Measurements from ENCODE around the gene LDAH.

The LDAH gene

GRCh38 chr2:20675701-20676352 lies 147.1 kb downstream of the LDAH start:
- H3K9ac ChIP-seq (ENCODE audit: low read length) = peak overlapping the region; percentile 56; the same call in 1 of the 2 replicates
- peaks cover 42% of the 10 kb centered on the region for H3F3A ChIP-seq (ENCODE audit: insufficient read depth, low read length)
- H3K9me3 ChIP-seq (replicated peaks; ENCODE audit: insufficient read depth, low read length) = no peaks in the 10 kb centered on the region
- H3K4me3 ChIP-seq (ENCODE audit: low read length) = no peak overlapping the region
- H3K79me2 ChIP-seq (ENCODE audit: low read length) = no peaks in the 10 kb centered on the region
- no peak overlapping the region for H2AFZ ChIP-seq (ENCODE audit: low read length)
- TF ChIP-seq EZH2phosphoT487 (IDR thresholded peaks at IDR 0.05; ENCODE audit: low read length) = no peak
- TF ChIP-seq CTCF (IDR thresholded peaks at IDR 0.05; ENCODE audit: low read length) = peak; percentile 18
- peak; percentile 86 for DNase-seq
- no peaks in the 10 kb centered on the region for H3K36me3 ChIP-seq (replicated peaks; ENCODE audit: insufficient read depth, low read length)
- no peaks in the 10 kb centered on the region for H3K9me2 ChIP-seq (replicated peaks; ENCODE audit: insufficient read depth, low read length)
- H3K4me1 ChIP-seq (ENCODE audit: low read length) = peaks cover 53% of the 10 kb centered on the region
- no peaks in the 10 kb centered on the region for H4K20me1 ChIP-seq (ENCODE audit: insufficient read depth, low read length)
- H3K27me3 ChIP-seq (replicated peaks; ENCODE audit: insufficient read depth, low read length) = no peaks in the 10 kb centered on the region
- peak overlapping the region; percentile 80 for H3K4me2 ChIP-seq (ENCODE audit: low read depth, low read length)
- H3K27ac ChIP-seq (ENCODE audit: low read length) = peak overlapping the region; percentile 93

GRCh38 chr2:20674974-20675679 lies 147.8 kb downstream of the LDAH start:
- Histone ChIP-seq H3K9me3 (replicated peaks; ENCODE audit: insufficient read depth, low read length) (no peaks in the 10 kb centered on the region), H3K27me3 (replicated peaks; ENCODE audit: insufficient read depth, low read length) (no peaks in the 10 kb centered on the region), H3K27ac (ENCODE audit: low read length) (peak overlapping the region; percentile 93; the same call in 1 of the 2 replicates)

GRCh38 chr2:20674309-20674965 lies 148.5 kb downstream of the LDAH start:
- Histone ChIP-seq H3K9me3 (replicated peaks; ENCODE audit: insufficient read depth, low read length) (no peaks in the 10 kb centered on the region), H3K27me3 (replicated peaks; ENCODE audit: insufficient read depth, low read length) (no peaks in the 10 kb centered on the region), H3K4me2 (ENCODE audit: low read depth, low read length) (no peak overlapping the region), H3K27ac (ENCODE audit: low read length) (no peak overlapping the region), H3K36me3 (replicated peaks; ENCODE audit: insufficient read depth, low read length) (no peaks in the 10 kb centered on the region), H4K20me1 (ENCODE audit: insufficient read depth, low read length) (no peaks in the 10 kb centered on the region), H3K4me1 (ENCODE audit: low read length) (peaks cover 46% of the 10 kb centered on the region), H2AFZ (ENCODE audit: low read length) (no peak overlapping the region), H3K9me2 (replicated peaks; ENCODE audit: insufficient read depth, low read length) (no peaks in the 10 kb centered on the region), H3K9ac (ENCODE audit: low read length) (no peak overlapping the region), H3F3A (ENCODE audit: insufficient read depth, low read length) (peaks cover 40% of the 10 kb centered on the region), H3K79me2 (ENCODE audit: low read length) (no peaks in the 10 kb centered on the region), H3K4me3 (ENCODE audit: low read length) (no peak overlapping the region)
- no peak for TF ChIP-seq CTCF (IDR thresholded peaks at IDR 0.05; ENCODE audit: low read length)
- TF ChIP-seq EZH2phosphoT487 (IDR thresholded peaks at IDR 0.05; ENCODE audit: low read length) = no peak
- no peak for TF ChIP-seq EZH2 (optimal IDR thresholded peaks at IDR 0.05; ENCODE audit: low read depth, low read length)
- DNase-seq = no peak

More at GRCh38 chr2:20674974-20675679, 147.8 kb downstream of the LDAH start:
- no peak overlapping the region for H2AFZ ChIP-seq (ENCODE audit: low read length)
- no peak overlapping the region for H3K4me3 ChIP-seq (ENCODE audit: low read length)
- no peak overlapping the region for H3K9ac ChIP-seq (ENCODE audit: low read length)
- DNase-seq = no peak
- H3K4me2 ChIP-seq (ENCODE audit: low read depth, low read length) = peak overlapping the region; percentile 80
- peaks cover 42% of the 10 kb centered on the region for H3F3A ChIP-seq (ENCODE audit: insufficient read depth, low read length)
- H3K79me2 ChIP-seq (ENCODE audit: low read length) = no peaks in the 10 kb centered on the region
- peaks cover 53% of the 10 kb centered on the region for H3K4me1 ChIP-seq (ENCODE audit: low read length)
- H4K20me1 ChIP-seq (ENCODE audit: insufficient read depth, low read length) = no peaks in the 10 kb centered on the region
- no peaks in the 10 kb centered on the region for H3K9me2 ChIP-seq (replicated peaks; ENCODE audit: insufficient read depth, low read length)
- H3K36me3 ChIP-seq (replicated peaks; ENCODE audit: insufficient read depth, low read length) = no peaks in the 10 kb centered on the region
- no peak for TF ChIP-seq EZH2 (optimal IDR thresholded peaks at IDR 0.05; ENCODE audit: low read depth, low read length)
- TF ChIP-seq EZH2phosphoT487 (IDR thresholded peaks at IDR 0.05; ENCODE audit: low read length) = no peak
- no peak for TF ChIP-seq CTCF (IDR thresholded peaks at IDR 0.05; ENCODE audit: low read length)
